ENCODE measurements around the gene CUZD1.

The CUZD1 gene

DNA sequence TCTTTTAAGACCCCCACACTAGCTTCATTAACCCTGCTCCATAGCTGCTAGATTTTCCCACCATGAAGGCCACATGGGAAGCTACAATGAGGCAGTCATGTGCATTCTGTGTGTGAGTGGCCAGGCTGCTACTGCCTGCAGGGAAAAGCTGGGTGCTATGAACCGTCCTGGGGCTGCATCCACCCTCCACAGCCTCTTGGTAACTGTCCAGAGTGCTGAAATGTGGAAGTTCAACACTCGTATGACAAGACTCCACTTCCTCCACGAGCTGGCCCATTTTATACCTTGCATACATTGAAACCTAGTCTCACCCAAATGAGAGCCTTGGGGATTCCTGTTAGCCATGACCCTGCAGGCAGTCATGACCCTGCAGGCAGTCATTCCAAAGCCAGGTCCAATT is 59.4 kb downstream of the CUZD1 start:
- DNase-seq (ENCODE audit: low read depth): peak; percentile 25
- no peak overlapping the region for H3K4me3 ChIP-seq (ENCODE audit: low read depth, low read length)
- no peak for TF ChIP-seq CTCF (conservative IDR thresholded peaks at IDR 0.05; ENCODE audit: low read depth, low read length)

DNA sequence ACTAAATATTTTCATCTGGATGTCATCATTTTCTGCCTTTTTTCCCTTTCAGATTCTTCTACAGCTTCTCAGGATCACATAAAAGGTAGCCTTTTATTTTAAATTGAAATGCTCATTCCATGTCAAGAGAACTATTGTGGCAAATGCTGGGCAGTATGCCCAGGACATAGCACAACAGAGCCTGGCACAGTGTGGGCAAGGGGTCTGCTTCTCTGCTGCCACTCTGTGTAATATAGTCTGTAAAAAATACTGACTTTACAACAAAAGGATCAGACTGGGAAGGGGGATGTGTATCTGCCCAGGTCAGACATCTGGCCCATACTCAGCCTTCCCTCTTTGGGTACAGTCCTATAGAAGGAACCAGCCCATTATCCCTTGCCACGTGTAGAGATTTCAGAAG is 62.7 kb downstream of the CUZD1 start:
- DNase-seq (ENCODE audit: low read depth): no peak
- no peak for TF ChIP-seq CTCF (conservative IDR thresholded peaks at IDR 0.05; ENCODE audit: low read depth, low read length)
- no peak overlapping the region for H3K4me3 ChIP-seq (ENCODE audit: low read depth, low read length)

Data from choroid plexus epithelial cell (primary cell).